Fibroblast of villous mesenchyme (primary cell): ENCODE results near the gene BRD9. TPM values are rescaled to one million over a fixed set of nuclear protein-coding genes. Genes with fewer than 3 reads are reported as not detected.
"Not testable (repeated sequence)": the region's sequence is repeated elsewhere in the genome, so short reads cannot be mapped to it uniquely, and the experiment has no call there.

Experiments
- DNase-seq: peaks from one replicate; pipeline ENCODE4 v3.0.0-alpha.2; 2010; ENCODE audit warnings: low read depth
- H3K4me3 ChIP-seq: 2 replicates; pipeline ENCODE4 v1.5.1; 2011; ENCODE audit warnings: low read depth, mild to moderate bottlenecking, low read length
- total RNA-seq: library from RNA; depleted of rRNA; stranded (reverse); fragments of >200 nt; gene quantifications from 2 replicates; pipeline ENCODE4 v1.2.3, GENCODE V29; 2012

The BRD9 gene
- total RNA-seq, 1 donor, result 35.0 TPM

DNA sequence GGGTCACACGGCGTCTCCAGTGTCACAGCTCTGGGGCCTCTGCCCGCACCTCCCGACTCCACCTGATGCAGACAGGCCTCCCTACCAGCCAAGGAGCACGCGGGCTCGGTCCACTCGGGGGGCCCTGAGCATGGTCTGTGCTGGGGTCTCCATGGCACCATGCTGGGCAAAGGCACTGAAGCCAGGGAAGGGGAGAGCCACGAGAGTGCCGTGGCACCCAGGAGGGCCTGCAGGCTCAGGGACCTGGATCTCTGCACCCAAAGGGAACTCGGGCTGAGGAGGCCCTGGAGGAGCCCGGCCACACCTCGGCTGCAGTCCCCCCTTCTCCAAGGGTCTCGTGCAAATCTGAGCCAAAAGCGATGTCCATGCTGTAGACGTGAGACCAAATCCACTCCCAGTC is 48.2 kb downstream of the BRD9 start:
- not testable (repeated sequence) for DNase-seq, H3K4me3 ChIP-seq

- H3K4me3 ChIP-seq, DNase-seq: not testable (repeated sequence)
Measured at GRCh38 chr5:843926-844325, 48.7 kb downstream of the BRD9 start.

- DNase-seq, H3K4me3 ChIP-seq: not testable (repeated sequence)
Measured at GRCh38 chr5:843371-843770, 49.2 kb downstream of the BRD9 start.

DNA sequence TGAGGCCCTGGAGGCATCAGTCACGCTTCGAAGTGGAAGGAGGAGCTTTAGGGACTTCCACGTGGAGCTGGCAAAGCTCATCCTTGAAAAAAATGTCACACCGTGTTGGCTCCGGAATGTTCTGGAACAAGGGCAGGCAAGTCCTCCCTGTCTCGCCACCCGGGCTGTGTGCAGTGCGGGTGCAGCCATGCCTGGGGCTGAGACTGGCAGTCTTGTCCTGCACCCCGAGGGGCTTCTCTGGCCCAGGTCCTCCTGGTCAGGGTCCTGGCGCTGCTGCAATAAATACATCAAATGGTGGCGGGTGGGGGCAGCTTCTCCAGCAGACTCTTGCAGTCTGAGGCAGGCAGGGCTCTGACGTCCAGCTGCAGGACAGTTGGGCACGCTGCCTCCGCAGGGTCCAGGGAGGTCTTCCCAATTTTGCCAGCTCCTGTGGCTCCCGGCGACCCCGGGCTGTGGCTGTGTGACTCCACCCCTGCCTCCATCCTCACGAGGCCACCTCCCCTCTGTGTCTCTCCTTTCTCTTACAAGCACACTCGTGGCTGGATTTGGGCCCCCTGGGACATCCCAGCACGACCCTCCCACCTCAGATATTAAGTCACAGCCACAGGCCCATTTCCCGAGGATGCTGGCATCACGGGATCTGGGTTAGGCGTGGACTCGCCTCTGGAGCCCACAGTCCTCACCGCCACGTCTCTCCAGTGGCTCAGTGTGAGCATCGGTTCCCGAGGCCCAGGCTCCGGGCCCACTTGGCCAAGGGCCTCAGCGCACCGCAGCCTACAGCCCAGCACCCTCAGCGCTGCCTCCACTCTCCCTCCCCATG is 50.0 kb downstream of the BRD9 start:
- DNase-seq, result not testable (repeated sequence)

GRCh38 chr5:841531-842401 is 50.8 kb downstream of the BRD9 start:
- not testable (repeated sequence) for DNase-seq

More for the DNA sequence above, 50.0 kb downstream of the BRD9 start:
- H3K4me3 ChIP-seq, result not testable (repeated sequence)

GRCh38 chr5:840974-841435 is 51.6 kb downstream of the BRD9 start:
- DNase-seq, H3K4me3 ChIP-seq: not testable (repeated sequence)

More at GRCh38 chr5:841531-842401, 50.8 kb downstream of the BRD9 start:
- not testable (repeated sequence) for H3K4me3 ChIP-seq

DNA sequence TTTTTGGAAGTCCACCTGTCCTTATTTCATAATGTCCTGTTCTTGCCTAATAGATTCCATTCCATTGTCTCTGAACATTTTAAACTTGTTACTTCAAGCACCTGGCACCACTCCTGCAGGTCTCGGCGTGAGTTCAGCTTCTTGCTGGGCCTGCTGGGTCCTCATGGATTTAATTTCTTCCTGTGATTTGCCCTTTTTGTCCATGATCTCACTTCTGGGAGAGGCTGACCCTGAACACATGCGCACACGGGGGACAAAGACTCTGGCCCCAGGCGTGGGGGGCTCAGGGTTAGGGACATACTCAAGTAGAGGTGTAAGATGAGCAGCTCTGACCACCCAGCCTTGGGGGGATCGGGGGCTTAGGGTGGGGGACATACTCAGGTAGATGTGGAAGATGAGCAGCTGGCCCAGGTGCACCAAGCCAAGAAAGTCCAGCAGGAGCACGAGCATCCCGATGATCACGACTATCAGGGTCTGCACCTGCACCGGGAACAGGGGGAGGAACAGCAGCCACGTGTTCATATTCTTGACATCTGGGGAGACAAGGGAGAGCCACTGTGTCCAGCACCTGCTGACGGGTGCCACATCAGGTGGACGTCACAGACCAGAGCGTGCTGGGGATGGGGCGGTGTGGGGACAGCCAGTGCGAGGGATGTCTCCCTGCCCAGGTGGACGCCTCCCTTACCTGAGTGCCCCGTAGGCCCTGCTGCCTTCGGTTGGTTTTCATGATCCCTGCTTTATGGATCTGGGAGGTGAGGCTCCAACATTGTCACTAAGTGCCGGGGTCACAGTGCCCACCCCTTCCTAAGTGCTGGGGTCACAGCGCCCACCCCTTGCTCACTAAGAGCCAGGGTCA is 52.3 kb downstream of the BRD9 start:
- H3K4me3 ChIP-seq, result not testable (repeated sequence)

GRCh38 chr5:838431-838851 is 54.2 kb downstream of the BRD9 start:
- not testable (repeated sequence) for DNase-seq, H3K4me3 ChIP-seq

More for the DNA sequence above, 52.3 kb downstream of the BRD9 start:
- DNase-seq, result not testable (repeated sequence)

GRCh38 chr5:837621-838121 is 54.9 kb downstream of the BRD9 start:
- not testable (repeated sequence) for DNase-seq, H3K4me3 ChIP-seq

DNA sequence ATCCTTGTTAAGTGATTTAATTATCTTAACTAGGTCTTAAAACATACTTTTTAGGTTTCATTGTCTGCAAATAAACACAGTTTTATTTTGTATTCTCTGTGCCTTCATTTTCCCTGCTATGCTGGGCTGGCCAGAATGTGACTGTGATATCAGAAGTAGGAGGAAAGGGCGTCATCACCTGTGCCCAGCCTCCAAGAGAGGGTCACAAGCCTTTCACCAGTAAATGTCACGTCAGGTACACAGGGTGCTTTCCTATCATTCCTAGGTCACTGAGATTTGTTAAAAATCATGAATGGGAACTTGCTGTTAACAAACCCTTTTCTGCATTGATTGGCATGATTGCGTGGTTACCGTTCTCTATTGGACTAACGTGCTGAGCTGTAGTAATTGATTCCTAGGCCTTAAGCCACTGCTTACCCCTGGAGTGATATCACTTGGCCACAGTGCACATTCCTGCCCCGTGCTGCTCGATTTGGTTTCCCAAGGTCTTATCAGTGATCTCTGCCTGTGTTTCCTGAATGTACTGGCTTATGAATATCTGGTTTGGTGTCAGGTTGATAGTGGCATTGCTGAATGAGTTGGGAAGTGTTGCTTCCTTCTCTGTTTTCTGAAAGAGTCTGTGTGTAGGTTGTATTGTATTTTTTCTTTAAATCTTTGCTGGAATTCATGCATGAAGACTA is 56.5 kb downstream of the BRD9 start:
- DNase-seq, H3K4me3 ChIP-seq: not testable (repeated sequence)

- H3K4me3 ChIP-seq, DNase-seq: not testable (repeated sequence)
Measured at GRCh38 chr5:834013-834412, 58.6 kb downstream of the BRD9 start.

- DNase-seq, H3K4me3 ChIP-seq: not testable (repeated sequence)
Measured at GRCh38 chr5:828194-828593, 64.4 kb downstream of the BRD9 start.

- DNase-seq, H3K4me3 ChIP-seq: not testable (repeated sequence)
Measured at GRCh38 chr5:825544-825943, 67.1 kb downstream of the BRD9 start.
